ENCODE results near the gene WNT3.

WNT3 gene

GRCh38 chr17:46776298-46777005 is 42.0 kb downstream of the WNT3 start:
- Histone ChIP-seq H3K9ac (ENCODE audit: low read depth in 1 of 2, low read length in 2 of 2) (no peak overlapping the region), H3K4me3 (ENCODE audit: low read length in 2 of 2) (no peak overlapping the region), H3K27me3 (ENCODE audit: control insufficient read depth in 2 of 2, insufficient read depth in 2 of 2, low read length in 2 of 2) (no peaks in the 10 kb centered on the region), H3K4me1 (ENCODE audit: control insufficient read depth in 2 of 2, insufficient read depth in 2 of 2, low read length in 2 of 2) (peaks cover 0 to 6% of the 10 kb centered on the region in 2 donors), H3K27ac (ENCODE audit: low read depth in 2 of 2, low read length in 2 of 2) (no peak overlapping the region), H3K36me3 (ENCODE audit: control insufficient read depth in 2 of 2, insufficient read depth in 2 of 2, low read length in 2 of 2) (no peaks in the 10 kb centered on the region), H3K9me3 (ENCODE audit: control insufficient read depth in 2 of 2, low read length in 2 of 2) (no peaks in the 10 kb centered on the region)

GRCh38 chr17:46774108-46774737 is 44.3 kb downstream of the WNT3 start:
- peaks cover 0 to 9% of the 10 kb centered on the region in 2 donors for H3K27me3 ChIP-seq (ENCODE audit: control insufficient read depth in 2 of 2, insufficient read depth in 2 of 2, low read length in 2 of 2)
- H3K4me3 ChIP-seq (ENCODE audit: low read length in 2 of 2) = no peak overlapping the region
- no peaks in the 10 kb centered on the region for H3K36me3 ChIP-seq (ENCODE audit: control insufficient read depth in 2 of 2, insufficient read depth in 2 of 2, low read length in 2 of 2)
- no peaks in the 10 kb centered on the region for H3K9me3 ChIP-seq (ENCODE audit: control insufficient read depth in 2 of 2, low read length in 2 of 2)
- H3K27ac ChIP-seq (ENCODE audit: low read depth in 2 of 2, low read length in 2 of 2) = no peak overlapping the region
- peaks cover 3 to 6% of the 10 kb centered on the region in 2 donors for H3K4me1 ChIP-seq (ENCODE audit: control insufficient read depth in 2 of 2, insufficient read depth in 2 of 2, low read length in 2 of 2)
- no peak overlapping the region for H3K9ac ChIP-seq (ENCODE audit: low read depth in 1 of 2, low read length in 2 of 2)

GRCh38 chr17:46773676-46774075 is 44.8 kb downstream of the WNT3 start:
- peaks cover 3 to 6% of the 10 kb centered on the region in 2 donors for H3K4me1 ChIP-seq (ENCODE audit: control insufficient read depth in 2 of 2, insufficient read depth in 2 of 2, low read length in 2 of 2)
- H3K27ac ChIP-seq (ENCODE audit: low read depth in 2 of 2, low read length in 2 of 2) = no peak overlapping the region
- H3K9ac ChIP-seq (ENCODE audit: low read depth in 1 of 2, low read length in 2 of 2) = no peak overlapping the region
- no peaks in the 10 kb centered on the region for H3K9me3 ChIP-seq (ENCODE audit: control insufficient read depth in 2 of 2, low read length in 2 of 2)
- H3K36me3 ChIP-seq (ENCODE audit: control insufficient read depth in 2 of 2, insufficient read depth in 2 of 2, low read length in 2 of 2) = no peaks in the 10 kb centered on the region
- H3K27me3 ChIP-seq (ENCODE audit: control insufficient read depth in 2 of 2, insufficient read depth in 2 of 2, low read length in 2 of 2) = peaks cover 0 to 9% of the 10 kb centered on the region in 2 donors
- no peak overlapping the region for H3K4me3 ChIP-seq (ENCODE audit: low read length in 2 of 2)

GRCh38 chr17:46773221-46773605 is 45.3 kb downstream of the WNT3 start:
- H3K27ac ChIP-seq (ENCODE audit: low read depth in 2 of 2, low read length in 2 of 2) = no peak overlapping the region
- H3K4me3 ChIP-seq (ENCODE audit: low read length in 2 of 2) = no peak overlapping the region
- peaks cover 3 to 6% of the 10 kb centered on the region in 2 donors for H3K4me1 ChIP-seq (ENCODE audit: control insufficient read depth in 2 of 2, insufficient read depth in 2 of 2, low read length in 2 of 2)
- H3K27me3 ChIP-seq (ENCODE audit: control insufficient read depth in 2 of 2, insufficient read depth in 2 of 2, low read length in 2 of 2) = peaks cover 0 to 9% of the 10 kb centered on the region in 2 donors
- H3K9ac ChIP-seq (ENCODE audit: low read depth in 1 of 2, low read length in 2 of 2) = no peak overlapping the region
- no peaks in the 10 kb centered on the region for H3K36me3 ChIP-seq (ENCODE audit: control insufficient read depth in 2 of 2, insufficient read depth in 2 of 2, low read length in 2 of 2)
- H3K9me3 ChIP-seq (ENCODE audit: control insufficient read depth in 2 of 2, low read length in 2 of 2) = no peaks in the 10 kb centered on the region

- no peak overlapping the region for H3K9ac ChIP-seq (ENCODE audit: low read depth in 1 of 2, low read length in 2 of 2)
- no peak overlapping the region for H3K27ac ChIP-seq (ENCODE audit: low read depth in 2 of 2, low read length in 2 of 2)
- H3K36me3 ChIP-seq (ENCODE audit: control insufficient read depth in 2 of 2, insufficient read depth in 2 of 2, low read length in 2 of 2) = no peaks in the 10 kb centered on the region
- peak overlapping the region; percentile 28 to 59 for H3K4me3 ChIP-seq (ENCODE audit: low read length in 2 of 2)
- no peaks in the 10 kb centered on the region for H3K9me3 ChIP-seq (ENCODE audit: control insufficient read depth in 2 of 2, low read length in 2 of 2)
- H3K27me3 ChIP-seq (ENCODE audit: control insufficient read depth in 2 of 2, insufficient read depth in 2 of 2, low read length in 2 of 2) = peaks cover 0 to 9% of the 10 kb centered on the region in 2 donors
- H3K4me1 ChIP-seq (ENCODE audit: control insufficient read depth in 2 of 2, insufficient read depth in 2 of 2, low read length in 2 of 2) = peaks cover 3 to 6% of the 10 kb centered on the region in 2 donors
Observed at GRCh38 chr17:46772475-46773220, 45.8 kb downstream of the WNT3 start.

GRCh38 chr17:46771561-46772474 is 46.7 kb downstream of the WNT3 start:
- peak overlapping the region in 1 of 2 donors; percentile 18 for H3K9ac ChIP-seq (ENCODE audit: low read depth in 1 of 2, low read length in 2 of 2)
- H3K27ac ChIP-seq (ENCODE audit: low read depth in 2 of 2, low read length in 2 of 2) = no peak overlapping the region
- no peaks in the 10 kb centered on the region for H3K9me3 ChIP-seq (ENCODE audit: control insufficient read depth in 2 of 2, low read length in 2 of 2)
- peaks cover 3 to 6% of the 10 kb centered on the region in 2 donors for H3K4me1 ChIP-seq (ENCODE audit: control insufficient read depth in 2 of 2, insufficient read depth in 2 of 2, low read length in 2 of 2)
- H3K4me3 ChIP-seq (ENCODE audit: low read length in 2 of 2) = peak overlapping the region; percentile 28 to 59
- H3K27me3 ChIP-seq (ENCODE audit: control insufficient read depth in 2 of 2, insufficient read depth in 2 of 2, low read length in 2 of 2) = peaks cover 0 to 9% of the 10 kb centered on the region in 2 donors
- H3K36me3 ChIP-seq (ENCODE audit: control insufficient read depth in 2 of 2, insufficient read depth in 2 of 2, low read length in 2 of 2) = no peaks in the 10 kb centered on the region

- no peaks in the 10 kb centered on the region for H3K9me3 ChIP-seq (ENCODE audit: control insufficient read depth in 2 of 2, low read length in 2 of 2)
- H3K27ac ChIP-seq (ENCODE audit: low read depth in 2 of 2, low read length in 2 of 2) = no peak overlapping the region
- peak overlapping the region; percentile 41 to 47 for H3K4me3 ChIP-seq (ENCODE audit: low read length in 2 of 2)
- H3K36me3 ChIP-seq (ENCODE audit: control insufficient read depth in 2 of 2, insufficient read depth in 2 of 2, low read length in 2 of 2) = no peaks in the 10 kb centered on the region
- H3K27me3 ChIP-seq (ENCODE audit: control insufficient read depth in 2 of 2, insufficient read depth in 2 of 2, low read length in 2 of 2) = peaks cover 0 to 9% of the 10 kb centered on the region in 2 donors
- H3K9ac ChIP-seq (ENCODE audit: low read depth in 1 of 2, low read length in 2 of 2) = no peak overlapping the region
- H3K4me1 ChIP-seq (ENCODE audit: control insufficient read depth in 2 of 2, insufficient read depth in 2 of 2, low read length in 2 of 2) = peaks cover 3 to 6% of the 10 kb centered on the region in 2 donors
Observed at GRCh38 chr17:46770818-46771560, 47.5 kb downstream of the WNT3 start.

- no peak overlapping the region for H3K27ac ChIP-seq (ENCODE audit: low read depth in 2 of 2, low read length in 2 of 2)
- peaks cover 0 to 9% of the 10 kb centered on the region in 2 donors for H3K27me3 ChIP-seq (ENCODE audit: control insufficient read depth in 2 of 2, insufficient read depth in 2 of 2, low read length in 2 of 2)
- no peaks in the 10 kb centered on the region for H3K36me3 ChIP-seq (ENCODE audit: control insufficient read depth in 2 of 2, insufficient read depth in 2 of 2, low read length in 2 of 2)
- H3K9ac ChIP-seq (ENCODE audit: low read depth in 1 of 2, low read length in 2 of 2) = no peak overlapping the region
- H3K9me3 ChIP-seq (ENCODE audit: control insufficient read depth in 2 of 2, low read length in 2 of 2) = no peaks in the 10 kb centered on the region
- H3K4me1 ChIP-seq (ENCODE audit: control insufficient read depth in 2 of 2, insufficient read depth in 2 of 2, low read length in 2 of 2) = peaks cover 3 to 6% of the 10 kb centered on the region in 2 donors
- H3K4me3 ChIP-seq (ENCODE audit: low read length in 2 of 2) = peak overlapping the region in 1 of 2 donors; percentile 41
Observed at GRCh38 chr17:46770439-46770817, 48.1 kb downstream of the WNT3 start.

All from mucosa of rectum (tissue), 2 donors.